Glomerular visceral epithelial cell (primary cell): ENCODE measurements around the gene SLC7A5.
A peak's percentile ranks its signal among the peaks of the same experiment; 100 is the strongest.
"Not testable (repeated sequence)": the region's sequence is repeated elsewhere in the genome, so short reads cannot be mapped to it uniquely, and the experiment has no call there.

Source experiments
- DNase-seq: peaks from one replicate; pipeline ENCODE4 v3.0.0-alpha.2; 2016; ENCODE audit errors: extremely low spot score

Gene SLC7A5

DNA sequence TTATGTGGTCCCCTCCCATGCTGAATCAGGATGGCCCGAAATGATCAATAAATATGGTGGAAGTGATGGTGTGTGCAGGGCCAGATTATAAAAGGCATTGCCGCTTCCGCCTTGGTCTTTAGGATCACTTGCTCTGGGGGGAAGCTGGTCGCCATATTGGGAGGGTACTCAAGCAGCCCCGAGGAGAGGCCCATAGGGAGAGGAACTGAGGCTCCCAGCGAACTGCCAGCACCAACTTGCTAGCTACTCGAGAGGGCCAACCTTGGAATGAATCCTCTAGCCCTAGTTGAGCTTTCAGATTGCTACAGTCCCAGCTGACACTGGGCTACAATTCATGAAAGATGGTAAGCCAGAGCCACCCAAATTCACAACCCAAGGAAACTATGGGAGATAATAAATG, 19.0 kb upstream of the SLC7A5 start:
- not testable (repeated sequence) for DNase-seq

- DNase-seq, result not testable (repeated sequence)
Observed at GRCh38 chr16:87887931-87888330, 18.6 kb upstream of the SLC7A5 start.

DNA sequence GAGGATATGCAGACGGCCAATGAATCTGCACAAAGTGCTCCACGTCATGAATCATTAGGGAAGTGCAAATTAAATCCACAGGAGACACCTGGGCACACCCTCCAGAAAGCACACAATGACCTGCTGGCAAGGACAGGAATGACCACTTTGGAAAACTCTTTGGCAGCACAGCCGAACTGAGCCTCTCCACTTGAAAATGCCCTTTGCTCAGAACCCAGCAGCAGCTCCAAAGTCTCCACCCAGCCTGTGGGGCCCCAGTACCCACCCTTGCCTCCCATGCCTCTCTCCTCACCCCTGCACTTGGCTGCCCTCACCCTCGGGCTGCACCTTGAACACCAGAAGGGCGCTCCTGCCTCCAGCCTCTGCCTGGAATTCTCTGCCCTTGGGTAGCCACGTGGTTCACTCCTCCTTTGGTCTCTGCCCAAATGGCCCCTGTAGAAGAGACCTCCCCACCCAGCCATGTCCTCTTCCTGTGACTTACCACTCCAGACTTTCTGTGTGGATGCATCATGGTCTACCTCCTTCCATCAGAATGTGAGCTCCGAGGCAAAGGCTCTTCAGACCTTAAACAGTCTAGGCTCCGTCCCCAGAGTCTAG, 16.2 kb upstream of the SLC7A5 start:
- not testable (repeated sequence) for DNase-seq

DNA sequence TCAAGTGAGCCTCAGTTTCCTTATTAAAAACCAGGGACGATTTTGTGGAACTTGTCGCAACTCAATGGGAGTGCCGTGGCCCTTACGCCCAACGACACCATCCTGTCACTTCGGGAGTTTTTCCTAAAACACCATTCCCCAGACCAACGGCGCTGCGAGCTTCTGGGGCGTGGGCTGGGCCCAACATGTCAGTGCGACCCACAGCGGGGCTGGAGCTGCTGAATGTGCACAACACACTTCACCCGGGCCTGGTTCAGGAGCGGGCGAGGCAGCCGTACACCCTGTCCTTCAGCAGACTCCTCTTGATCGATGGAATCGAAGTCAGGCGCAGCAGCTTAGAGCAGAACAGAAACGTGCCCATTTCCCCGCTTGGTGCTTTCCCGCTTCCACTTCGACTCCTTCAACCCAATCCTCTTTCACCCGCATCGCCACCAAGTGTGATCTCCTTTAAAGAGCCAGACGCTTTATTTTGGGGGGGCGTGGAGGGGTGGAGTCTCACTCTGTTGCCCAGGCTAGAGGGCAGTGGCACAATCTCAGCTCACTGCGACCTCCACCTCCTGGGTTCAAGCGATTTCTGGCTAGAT, 13.2 kb upstream of the SLC7A5 start:
- DNase-seq, result no peak

DNA sequence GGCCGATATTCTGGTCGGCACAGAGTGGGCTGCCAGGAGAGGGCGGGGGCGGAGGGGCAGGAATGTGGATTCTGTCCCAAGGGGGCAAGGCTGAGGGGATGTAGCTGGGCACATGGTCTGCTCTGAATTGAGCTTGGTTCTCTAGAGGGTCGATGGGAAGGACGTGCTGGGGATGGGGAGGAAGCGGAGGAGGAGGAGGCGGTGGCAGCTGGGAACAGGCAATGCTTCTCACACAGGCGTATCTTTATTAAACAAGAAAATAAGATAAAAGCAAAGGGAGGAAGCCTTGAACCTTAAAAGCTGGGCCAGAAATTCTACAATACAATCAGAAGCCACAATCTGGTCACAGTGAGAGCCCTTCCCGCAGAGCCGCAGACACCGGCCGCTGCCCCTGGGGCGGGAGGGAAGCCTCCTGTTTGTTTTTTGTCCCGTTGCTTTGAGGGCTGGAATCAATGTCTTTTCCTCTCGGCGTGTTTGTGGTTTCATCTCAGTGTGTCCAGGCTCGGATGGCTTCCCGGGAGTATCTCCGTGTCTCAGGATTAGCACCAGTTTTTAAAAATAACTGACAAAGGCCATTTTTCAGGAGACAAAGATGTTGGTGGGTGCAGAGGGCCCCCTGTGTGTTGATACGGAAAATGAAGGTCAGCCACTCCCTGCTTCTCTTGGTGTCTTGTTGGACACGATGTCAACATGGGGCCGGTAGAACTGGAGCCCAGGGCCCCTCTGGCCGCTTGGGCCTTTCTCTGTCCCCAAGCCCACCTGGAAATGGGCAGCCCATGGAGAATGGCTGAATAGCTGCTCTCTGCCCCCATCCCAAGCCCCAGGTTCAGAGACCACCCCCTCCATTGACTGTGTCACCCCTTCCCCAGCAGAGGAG, 12.3 kb upstream of the SLC7A5 start:
- no peak for DNase-seq

- no peak for DNase-seq
Observed at GRCh38 chr16:87880117-87880696, 10.9 kb upstream of the SLC7A5 start.

DNA sequence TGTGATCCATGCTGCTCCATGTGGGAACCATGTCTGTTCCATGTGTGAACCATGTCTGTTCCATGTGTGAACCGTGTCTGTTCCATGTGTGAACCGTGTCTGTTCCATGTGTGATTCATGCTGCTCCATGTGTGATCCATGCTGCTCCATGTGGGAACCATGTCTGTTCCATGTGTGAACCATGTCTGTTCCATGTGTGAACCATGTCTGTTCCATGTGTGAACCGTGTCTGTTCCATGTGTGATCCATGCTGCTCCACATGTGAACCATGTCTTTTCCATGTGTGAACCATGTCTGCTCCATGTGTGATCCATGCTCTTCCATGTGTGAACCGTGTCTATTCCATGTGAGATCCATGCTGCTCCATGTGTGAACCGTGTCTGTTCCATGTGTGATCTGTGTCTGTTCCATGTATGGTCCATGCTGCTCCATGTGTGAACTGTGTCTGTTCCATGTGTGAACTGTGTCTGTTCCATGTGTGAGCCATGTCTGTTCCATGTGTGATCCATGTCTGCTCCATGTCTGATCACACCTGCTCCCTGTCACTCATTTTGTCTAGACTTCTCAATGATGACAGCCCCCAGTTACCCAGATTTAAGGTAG, 10.2 kb upstream of the SLC7A5 start:
- DNase-seq, result not testable (repeated sequence)

DNA sequence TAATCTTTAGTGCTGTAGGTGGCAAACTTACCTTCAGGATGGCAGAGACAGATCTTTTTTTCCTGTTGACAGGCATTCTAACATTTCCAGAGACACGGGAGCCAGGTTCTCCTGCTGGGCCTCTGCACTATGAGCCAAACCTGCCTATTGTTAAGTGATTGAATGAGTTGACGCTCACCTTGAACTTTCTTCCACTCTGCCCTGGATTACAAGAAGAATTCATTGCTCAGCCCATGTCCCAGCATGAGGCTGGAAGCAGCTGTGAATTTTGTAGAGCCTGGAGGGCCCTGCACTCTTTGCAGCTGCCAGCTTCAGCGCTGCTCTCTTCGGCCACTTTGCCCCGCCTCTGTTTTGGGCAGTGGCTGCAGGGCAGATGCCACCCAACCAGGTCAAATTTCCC, 9.4 kb upstream of the SLC7A5 start:
- no peak for DNase-seq

- no peak for DNase-seq
Observed at GRCh38 chr16:87877942-87878507, 8.7 kb upstream of the SLC7A5 start.

DNA sequence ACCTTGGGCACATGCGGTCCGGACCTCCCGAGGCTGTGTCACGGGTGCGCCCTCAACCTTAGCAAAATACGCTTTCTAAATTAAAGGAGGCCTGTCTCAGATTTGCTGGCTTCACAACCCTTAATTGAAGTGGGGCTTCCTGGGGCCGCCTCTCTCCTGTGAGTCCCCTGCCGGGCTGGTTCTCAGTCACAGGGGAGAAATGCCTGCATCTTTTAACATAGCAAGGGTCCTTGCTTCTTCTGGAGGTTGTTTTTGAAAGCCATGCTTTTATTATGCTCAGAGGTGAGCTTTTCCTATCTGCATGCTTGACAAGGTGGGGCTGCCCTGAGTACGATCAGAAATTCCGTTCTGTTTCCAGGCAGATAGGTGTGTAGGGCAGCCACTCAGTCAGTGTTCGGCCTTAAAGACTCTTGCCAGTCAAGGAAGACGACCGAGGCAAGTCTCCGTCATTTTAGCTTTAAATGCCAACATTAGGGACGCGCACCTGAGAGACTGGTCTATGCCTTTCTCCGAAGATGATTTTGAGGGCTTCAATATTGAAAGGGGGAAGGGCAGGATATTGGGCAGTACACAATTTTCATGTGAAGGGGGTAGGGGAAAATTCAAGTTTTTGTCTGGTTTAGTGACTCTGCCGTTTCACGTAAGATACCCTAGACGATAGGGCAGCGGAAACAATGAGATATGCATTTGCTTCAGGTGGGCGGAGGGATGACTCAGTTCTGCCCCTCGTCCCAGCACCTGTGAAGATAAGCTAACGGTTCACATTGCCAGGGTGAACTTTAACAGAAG, 5.5 kb upstream of the SLC7A5 start:
- DNase-seq, result no peak

DNA sequence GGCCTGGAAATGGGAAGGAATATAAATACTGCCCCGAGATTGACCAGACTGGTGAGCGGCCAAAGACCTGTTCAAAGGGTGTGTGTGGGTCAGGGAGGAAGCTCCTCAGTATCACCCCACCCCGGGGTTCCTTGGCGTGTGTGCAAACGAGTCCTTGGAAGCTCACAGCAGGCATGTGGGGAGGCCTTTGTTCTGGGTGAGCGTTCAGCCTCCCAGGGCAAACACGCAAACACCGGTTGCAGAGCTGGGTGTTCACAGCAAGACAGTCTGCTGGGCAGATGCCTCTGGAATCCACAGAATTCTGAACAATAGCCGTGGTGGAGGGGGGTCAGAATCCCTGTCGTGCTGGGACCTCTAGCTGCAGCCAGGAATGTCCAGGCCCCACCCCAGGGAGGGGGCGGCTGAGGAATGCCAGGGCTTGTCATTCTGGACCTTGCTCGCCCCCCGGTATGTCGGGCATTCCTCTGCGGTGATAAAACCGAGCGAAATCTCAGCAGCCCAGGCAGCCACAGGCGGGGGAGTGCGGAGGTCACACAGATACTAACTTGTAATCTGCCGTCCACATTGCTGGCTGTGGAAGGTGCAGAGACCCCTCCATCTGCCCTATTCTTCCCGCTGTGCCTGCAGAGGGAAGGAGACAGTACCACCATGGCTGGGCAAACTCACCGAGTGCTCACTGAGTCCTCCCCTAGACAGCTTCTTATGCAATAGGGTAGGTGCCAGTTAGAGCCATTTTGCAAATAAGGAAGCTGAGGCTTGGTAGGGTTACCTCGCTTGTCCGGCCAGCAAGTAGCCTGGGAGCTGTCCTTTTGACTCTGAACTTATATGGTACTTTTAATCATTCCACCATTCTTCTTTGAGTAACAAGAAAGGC, 1.3 kb upstream of the SLC7A5 start:
- peak; percentile 80 for DNase-seq

DNA sequence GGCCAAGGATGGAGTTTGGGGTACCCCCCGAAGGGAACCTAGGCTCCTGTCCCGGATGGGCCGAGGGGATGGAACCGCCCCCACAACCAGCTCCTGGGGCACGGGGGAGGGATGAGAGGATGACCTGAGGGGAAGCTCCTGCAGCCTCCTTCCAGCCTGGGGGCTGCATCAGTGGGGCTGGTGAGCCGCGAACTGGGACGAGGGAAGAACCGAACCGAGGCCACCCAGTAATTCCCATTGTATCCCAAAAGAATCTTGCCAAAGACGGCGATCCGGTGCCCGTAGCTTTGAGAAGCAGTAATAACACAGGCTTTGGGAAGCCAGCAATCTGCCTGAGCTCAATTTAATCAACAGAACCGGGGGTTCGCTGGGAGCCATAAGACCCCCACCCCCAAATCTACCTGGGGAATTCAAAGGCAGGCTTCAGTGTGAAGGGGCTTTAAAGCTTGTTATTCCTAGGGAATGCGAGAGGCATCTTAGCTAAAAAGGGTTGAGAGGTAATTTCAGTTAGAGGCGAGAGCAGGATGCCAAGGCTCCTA, 641 bp upstream of the SLC7A5 start:
- DNase-seq, result not testable (repeated sequence)

GRCh38 chr16:87868254-87869029, 865 bp downstream of the SLC7A5 start:
- peak; percentile 75 for DNase-seq

DNA sequence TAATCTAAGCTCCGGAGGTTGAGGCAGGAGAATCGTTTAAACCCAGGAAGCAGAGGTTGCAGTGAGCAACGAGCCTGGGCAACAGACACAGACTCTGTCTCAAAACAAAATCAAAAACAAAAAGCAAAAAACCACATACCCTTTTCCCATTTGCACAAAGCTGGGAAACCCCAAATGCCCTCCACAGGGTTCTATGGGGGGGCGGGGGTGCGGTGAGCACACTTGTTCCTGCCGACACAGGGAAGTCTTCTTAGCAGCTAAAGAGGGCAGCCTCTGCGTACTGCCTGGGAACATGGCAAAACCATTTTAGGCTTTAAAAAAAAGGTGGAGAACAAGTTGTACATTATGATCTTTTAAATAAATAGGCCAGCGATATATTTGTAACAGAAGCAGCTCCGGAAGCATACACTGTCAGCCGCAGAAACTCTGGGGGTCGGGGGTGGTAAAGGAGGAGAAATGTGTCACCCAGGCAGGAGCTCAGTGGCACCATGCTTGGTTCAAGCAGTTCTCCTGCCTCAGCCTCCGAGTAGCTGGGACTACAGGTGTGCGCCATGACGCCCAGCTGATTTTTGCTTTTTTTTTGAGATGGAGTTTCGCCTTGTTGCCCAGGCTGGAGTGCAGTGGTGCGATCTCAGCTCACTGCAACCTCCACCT, 3.3 kb downstream of the SLC7A5 start:
- DNase-seq, result not testable (repeated sequence)

GRCh38 chr16:87864331-87864989, 4.8 kb downstream of the SLC7A5 start:
- DNase-seq, result no peak

DNA sequence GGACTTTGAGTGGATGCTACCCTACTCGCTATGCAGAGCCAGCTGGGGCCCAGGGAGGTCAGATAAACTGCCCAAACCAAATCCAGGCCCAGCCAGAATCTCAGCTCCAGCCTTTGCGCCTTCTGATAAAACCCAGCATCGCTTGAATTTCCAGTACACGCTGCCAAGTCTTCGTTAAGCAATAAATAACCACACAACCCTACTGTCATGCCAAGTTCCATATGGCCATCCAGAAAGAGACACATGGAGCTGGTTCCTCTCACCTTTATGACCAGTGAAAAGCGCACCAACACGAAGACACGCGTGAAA, 6.0 kb downstream of the SLC7A5 start:
- DNase-seq, result not testable (repeated sequence)

GRCh38 chr16:87862597-87863326, 6.5 kb downstream of the SLC7A5 start:
- not testable (repeated sequence) for DNase-seq
